ENCODE measurements around the gene PRUNE2. TPM values are rescaled to one million over a fixed set of nuclear protein-coding genes. Genes with fewer than 3 reads are reported as not detected.

Gene PRUNE2
- total and polyA plus RNA-seq, 2 of the 8 experiments (the other 6 are each of a cell fraction or from before 2014, with no cell fraction given) = 5.5 to 13.3 TPM

DNA sequence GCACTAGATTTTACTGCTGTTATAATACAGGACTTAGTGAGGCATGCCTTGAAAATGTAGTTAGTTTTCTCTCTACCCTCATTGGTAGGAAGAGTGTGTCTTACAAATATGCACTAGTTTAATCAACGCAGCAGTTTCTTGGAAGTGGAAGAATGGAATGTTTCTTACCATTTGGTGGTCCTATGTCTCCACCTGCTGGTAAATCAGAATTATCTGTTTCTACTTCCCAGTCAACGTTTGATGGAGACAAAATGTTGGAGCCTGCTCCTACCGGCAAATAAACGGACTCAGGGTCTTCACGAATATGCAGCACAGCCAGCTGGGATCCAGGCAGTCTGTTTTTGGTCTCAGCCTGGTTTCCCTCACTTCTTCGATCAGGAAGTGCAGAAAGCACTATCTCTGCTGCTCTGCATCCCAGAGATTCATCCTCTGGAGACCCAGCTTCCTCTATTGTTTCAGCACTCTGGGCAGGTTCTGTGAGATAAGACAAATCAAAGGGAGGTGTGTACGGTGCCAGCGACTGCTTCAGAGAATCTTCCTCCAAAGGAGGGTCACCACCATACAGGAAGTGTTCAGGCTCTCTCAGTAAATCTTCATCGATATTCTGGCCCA lies 201.2 kb downstream of the PRUNE2 start:
- H2BK20ac ChIP-seq (ENCODE audit: low read length) = no peak overlapping the region
- no peak overlapping the region for H3K4me2 ChIP-seq (ENCODE audit: insufficient read depth in 1 of 2, low read depth in 2 of 2, low read length in 2 of 2)
- ChIA-PET POLR2A (ENCODE audit: partially characterized antibody) (interaction anchor here (0.8 to 1.1 kb wide), 3 partner anchors 11 to 310 kb away, joined by 3 to 5 read pairs (median 3); partner anchors contain the start of gene RFK), CTCF (ENCODE audit: partially characterized antibody) (interaction anchor here (0.6 to 9.6 kb wide), 30 partner anchors 8 to 816 kb away, joined by 3 to 168 read pairs (median 4); partner anchors contain the start of gene RFK)
- no peaks in the 10 kb centered on the region for H3K79me2 ChIP-seq (ENCODE audit: control insufficient read depth in 1 of 2, insufficient read depth in 2 of 2, low read length in 2 of 2)
- peak; percentile 69 for FAIRE-seq
- peaks cover 0 to 4% (median 0%) of the 10 kb centered on the region in 4 experiments; a peak in 1 of 7 replicates for H3K4me1 ChIP-seq (replicated peaks in 1 of 4; ENCODE audit: control insufficient read depth in 3 of 4, insufficient read depth in 4 of 4, low read length in 3 of 4)
- no peaks in the 10 kb centered on the region for H3K9me3 ChIP-seq (ENCODE audit: insufficient read depth in 2 of 2, low read depth in 1 of 2, low read length in 1 of 2)
- H3K9ac ChIP-seq (replicated peaks in 1 of 4; ENCODE audit: extremely low read depth in 1 of 4, low read depth in 3 of 4, low read length in 3 of 4) = no peak overlapping the region
- H3K79me1 ChIP-seq (ENCODE audit: low read depth, low read length) = no peaks in the 10 kb centered on the region
- H3K36me3 ChIP-seq (ENCODE audit: control insufficient read depth in 2 of 4, insufficient read depth in 4 of 4, low read length in 3 of 4) = no peaks in the 10 kb centered on the region
- no peak overlapping the region for H2BK5ac ChIP-seq (ENCODE audit: low read depth, low read length)
- no peak overlapping the region for H2BK15ac ChIP-seq (ENCODE audit: low read length)
- H3K27me3 ChIP-seq (replicated peaks in 1 of 4; ENCODE audit: control insufficient read depth in 3 of 4, extremely low read depth in 1 of 4, insufficient read depth in 3 of 4, low read length in 3 of 4) = no peaks in the 10 kb centered on the region
- H2BK120ac ChIP-seq (replicated peaks; ENCODE audit: low read depth, low read length) = no peak overlapping the region
- no peak overlapping the region for H4K5ac ChIP-seq (ENCODE audit: insufficient read length, low read depth, low read length)
- H2BK12ac ChIP-seq (ENCODE audit: low read depth, low read length) = no peak overlapping the region
- no peak overlapping the region for H3K4ac ChIP-seq (replicated peaks; ENCODE audit: insufficient read length, low read depth, low read length)
- no peak overlapping the region for H3K56ac ChIP-seq (replicated peaks; ENCODE audit: insufficient read length, low read depth, low read length)
- no peak overlapping the region for H4K91ac ChIP-seq (replicated peaks; ENCODE audit: insufficient read length, low read length)
- no peak overlapping the region for H2AK5ac ChIP-seq (ENCODE audit: low read depth, low read length)
- H3K27ac ChIP-seq (ENCODE audit: low read depth, low read length) = no peak overlapping the region
- H4K8ac ChIP-seq (ENCODE audit: extremely low read depth, insufficient read depth, low read length) = peak overlapping the region; percentile 58; the same call in 1 of the 2 replicates
- no peaks in the 10 kb centered on the region for H4K20me1 ChIP-seq (replicated peaks in 1 of 2; ENCODE audit: control insufficient read depth in 1 of 2, insufficient read depth in 2 of 2, low read length in 2 of 2)
- H3K23ac ChIP-seq (ENCODE audit: insufficient read length) = no peak overlapping the region
- H3K23me2 ChIP-seq (ENCODE audit: low read depth, low read length) = no peaks in the 10 kb centered on the region
- H2AFZ ChIP-seq (ENCODE audit: low read length) = peak overlapping the region; percentile 97; the same call in 1 of the 2 replicates
- DNase-seq (ENCODE audit: low read depth in 1 of 2, low spot score in 2 of 2) = peak in 1 of 2 experiments; percentile 7
- WGBS, 2 experiments (ENCODE audit: extremely low coverage in 1 of 2, insufficient coverage in 1 of 2, insufficient read length in 1 of 2, insufficient replicate concordance in 2 of 2, low coverage in 1 of 2, low lambda C conversion rate in 2 of 2, missing lambda C conversion rate in 1 of 2) = 59% methylated on average over 9 of the region's 9 CpGs; no CpG with 5 or more reads in 1 of the 2 experiments
- H3K14ac ChIP-seq (ENCODE audit: insufficient read length) = no peak overlapping the region
- H3K18ac ChIP-seq (ENCODE audit: extremely low read depth, low read length) = no peak overlapping the region
- no peak overlapping the region for H3K4me3 ChIP-seq (ENCODE audit: extremely low read depth in 1 of 4, insufficient read depth in 2 of 4, low read depth in 3 of 4, low read length in 4 of 4)
- no peak for TF ChIP-seq EZH2 (IDR thresholded peaks at IDR 0.05; ENCODE audit: low read depth, low read length, severe bottlenecking)
- TF ChIP-seq, protein P1, sequence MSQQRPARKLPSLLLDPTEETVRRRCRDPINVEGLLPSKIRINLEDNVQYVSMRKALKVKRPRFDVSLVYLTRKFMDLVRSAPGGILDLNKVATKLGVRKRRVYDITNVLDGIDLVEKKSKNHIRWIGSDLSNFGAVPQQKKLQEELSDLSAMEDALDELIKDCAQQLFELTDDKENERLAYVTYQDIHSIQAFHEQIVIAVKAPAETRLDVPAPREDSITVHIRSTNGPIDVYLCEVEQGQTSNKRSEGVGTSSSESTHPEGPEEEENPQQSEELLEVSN (IDR thresholded peaks at IDR 0.05) = no peak
- TF ChIP-seq KDM4A (IDR thresholded peaks at IDR 0.05; ENCODE audit: low read depth, low read length, severe bottlenecking) = no peak
- TF ChIP-seq, protein P2, sequence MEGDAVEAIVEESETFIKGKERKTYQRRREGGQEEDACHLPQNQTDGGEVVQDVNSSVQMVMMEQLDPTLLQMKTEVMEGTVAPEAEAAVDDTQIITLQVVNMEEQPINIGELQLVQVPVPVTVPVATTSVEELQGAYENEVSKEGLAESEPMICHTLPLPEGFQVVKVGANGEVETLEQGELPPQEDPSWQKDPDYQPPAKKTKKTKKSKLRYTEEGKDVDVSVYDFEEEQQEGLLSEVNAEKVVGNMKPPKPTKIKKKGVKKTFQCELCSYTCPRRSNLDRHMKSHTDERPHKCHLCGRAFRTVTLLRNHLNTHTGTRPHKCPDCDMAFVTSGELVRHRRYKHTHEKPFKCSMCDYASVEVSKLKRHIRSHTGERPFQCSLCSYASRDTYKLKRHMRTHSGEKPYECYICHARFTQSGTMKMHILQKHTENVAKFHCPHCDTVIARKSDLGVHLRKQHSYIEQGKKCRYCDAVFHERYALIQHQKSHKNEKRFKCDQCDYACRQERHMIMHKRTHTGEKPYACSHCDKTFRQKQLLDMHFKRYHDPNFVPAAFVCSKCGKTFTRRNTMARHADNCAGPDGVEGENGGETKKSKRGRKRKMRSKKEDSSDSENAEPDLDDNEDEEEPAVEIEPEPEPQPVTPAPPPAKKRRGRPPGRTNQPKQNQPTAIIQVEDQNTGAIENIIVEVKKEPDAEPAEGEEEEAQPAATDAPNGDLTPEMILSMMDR (IDR thresholded peaks at IDR 0.05; ENCODE audit: control extremely low read depth in 1 of 3, insufficient read depth in 1 of 3, low read depth in 1 of 3, low read length in 3 of 3) = peak in 2 of 3 experiments; percentile 68 to 70; a peak in 3 of 4 replicates
- peak; percentile 32; the same call in 1 of the 2 replicates for TF ChIP-seq TEAD4 (IDR thresholded peaks at IDR 0.05; ENCODE audit: low read depth, low read length)
- no peak for TF ChIP-seq SIN3A (conservative IDR thresholded peaks at IDR 0.05 in 1 of 2, IDR thresholded peaks at IDR 0.05 in 1 of 2; ENCODE audit: low read depth in 1 of 2, low read length in 2 of 2)
- TF ChIP-seq CBX8 (IDR thresholded peaks at IDR 0.05; ENCODE audit: borderline replicate concordance, low read depth, low read length) = no peak
- TF ChIP-seq POLR2AphosphoS5 (IDR thresholded peaks at IDR 0.05; ENCODE audit: low read depth, low read length) = no peak
- TF ChIP-seq SIRT6 (IDR thresholded peaks at IDR 0.05; ENCODE audit: low read length) = no peak

All from H1 (cell line).